HepG2 (cell line): Measurements from ENCODE around the gene C19orf73. TPM values are rescaled to one million over a fixed set of nuclear protein-coding genes. Genes with fewer than 3 reads are reported as not detected.

Experiments used
- ARNT2 ChIP-seq: sonication (generic); formaldehyde crosslinking; IDR thresholded peaks from 2 replicates; pipeline ENCODE4 v1.8.0; 2022; ENCODE audit warnings: mild to moderate bottlenecking, low read depth, missing genetic modification reagents, moderate library complexity
- HNRNPL ChIP-seq: fragments of 200-400 bp; formaldehyde crosslinking; IDR thresholded peaks from 2 replicates; pipeline ENCODE4 v1.6.1; 2017; ENCODE audit warnings: mild to moderate bottlenecking, low read depth, low read length
- HOXA3 ChIP-seq: sonication (generic); formaldehyde crosslinking; IDR thresholded peaks from 2 replicates; pipeline ENCODE4 v1.5.0; 2020; ENCODE audit warnings: missing genetic modification reagents
- NR2C2 ChIP-seq: sonication (generic); formaldehyde crosslinking; IDR thresholded peaks from 2 replicates; pipeline ENCODE4 v1.4.0; 2020; ENCODE audit warnings: missing genetic modification reagents, mild to moderate bottlenecking, moderate library complexity, borderline replicate concordance
- RBAK ChIP-seq: sonication (generic); formaldehyde crosslinking; IDR thresholded peaks from 2 replicates; pipeline ENCODE4 v1.5.1; 2020; ENCODE audit warnings: mild to moderate bottlenecking, missing genetic modification reagents
- SMC3 ChIP-seq: IDR thresholded peaks from 2 replicates; pipeline ENCODE4 v1.6.1; 2011; ENCODE audit warnings: low read length, improper control_type of control experiment
- TBX2 ChIP-seq: sonication (generic); formaldehyde crosslinking; IDR thresholded peaks from 2 replicates; pipeline ENCODE4 v1.5.0; 2020; ENCODE audit warnings: missing genetic modification reagents, mild to moderate bottlenecking, borderline replicate concordance
- ZNF232 ChIP-seq: sonication (generic); formaldehyde crosslinking; IDR thresholded peaks from 2 replicates; pipeline ENCODE4 v1.4.0; 2020; ENCODE audit warnings: missing genetic modification reagents, borderline replicate concordance
- ZNF513 ChIP-seq: sonication (generic); formaldehyde crosslinking; conservative IDR thresholded peaks from 2 replicates; pipeline ENCODE4 v1.5.0; 2020; ENCODE audit warnings: missing genetic modification reagents
- ZNF788 ChIP-seq: sonication (generic); formaldehyde crosslinking; IDR thresholded peaks from 2 replicates; pipeline ENCODE4 v1.5.0; 2020; ENCODE audit warnings: mild to moderate bottlenecking, missing genetic modification reagents, borderline replicate concordance
- polyA plus RNA-seq, 8 experiments: library from polyadenylated mRNA; depleted of rRNA in 3 of 8; stranded (reverse) in 7 of 8; unstranded in 1 of 8; fragments of >200 nt; fragmentation: Illumina TruSeq in 4 of 8; extraction: Trizol in 4 of 8; gene quantifications; 2 replicates each; pipeline versions ENCODE4 v1.2.1 to v1.2.3, GENCODE V29; 2011 to 2016; ENCODE audit warnings: low read depth in 4 of 8, missing spikeins in 1 of 8, mixed read lengths in 1 of 8; ENCODE audit not compliant: insufficient read depth in 1 of 8
- total RNA-seq, 5 experiments: library from RNA; depleted of rRNA; stranded (reverse); fragments of >200 nt; fragmentation: Illumina TruSeq; extraction: Trizol; gene quantifications; 2 replicates each; pipeline ENCODE4 v1.2.3, GENCODE V29; 2016; ENCODE audit warnings: low read depth in 1 of 5
- TF ChIP-seq, protein P1 (sequence below), 2 experiments: fragments of 450-650 bp in 1 of 2; sonication (generic) in 1 of 2; formaldehyde crosslinking in 1 of 2; IDR thresholded peaks; 2 replicates each; pipeline versions ENCODE4 v1.6.1 to v1.8.0; 2016 to 2022; ENCODE audit warnings: antibody characterized with exemption in 1 of 2, mild to moderate bottlenecking in 1 of 2, missing genetic modification reagents in 1 of 2
- TF ChIP-seq, protein P2 (sequence below): sonication (generic); formaldehyde crosslinking; IDR thresholded peaks from 2 replicates; pipeline ENCODE4 v1.5.0; 2020; ENCODE audit warnings: missing genetic modification reagents, mild to moderate bottlenecking, borderline replicate concordance
- TF ChIP-seq, protein P3 (sequence below): sonication (generic); formaldehyde crosslinking; IDR thresholded peaks from 2 replicates; pipeline ENCODE4 v1.5.0; 2020; ENCODE audit warnings: missing genetic modification reagents, mild to moderate bottlenecking, borderline replicate concordance

Gene C19orf73
- total and polyA plus RNA-seq, 2 of the 13 experiments (the other 11 are each of a cell fraction or from before 2014, with no cell fraction given) = 1.4 to 1.5 TPM

- TF ChIP-seq, protein P1, sequence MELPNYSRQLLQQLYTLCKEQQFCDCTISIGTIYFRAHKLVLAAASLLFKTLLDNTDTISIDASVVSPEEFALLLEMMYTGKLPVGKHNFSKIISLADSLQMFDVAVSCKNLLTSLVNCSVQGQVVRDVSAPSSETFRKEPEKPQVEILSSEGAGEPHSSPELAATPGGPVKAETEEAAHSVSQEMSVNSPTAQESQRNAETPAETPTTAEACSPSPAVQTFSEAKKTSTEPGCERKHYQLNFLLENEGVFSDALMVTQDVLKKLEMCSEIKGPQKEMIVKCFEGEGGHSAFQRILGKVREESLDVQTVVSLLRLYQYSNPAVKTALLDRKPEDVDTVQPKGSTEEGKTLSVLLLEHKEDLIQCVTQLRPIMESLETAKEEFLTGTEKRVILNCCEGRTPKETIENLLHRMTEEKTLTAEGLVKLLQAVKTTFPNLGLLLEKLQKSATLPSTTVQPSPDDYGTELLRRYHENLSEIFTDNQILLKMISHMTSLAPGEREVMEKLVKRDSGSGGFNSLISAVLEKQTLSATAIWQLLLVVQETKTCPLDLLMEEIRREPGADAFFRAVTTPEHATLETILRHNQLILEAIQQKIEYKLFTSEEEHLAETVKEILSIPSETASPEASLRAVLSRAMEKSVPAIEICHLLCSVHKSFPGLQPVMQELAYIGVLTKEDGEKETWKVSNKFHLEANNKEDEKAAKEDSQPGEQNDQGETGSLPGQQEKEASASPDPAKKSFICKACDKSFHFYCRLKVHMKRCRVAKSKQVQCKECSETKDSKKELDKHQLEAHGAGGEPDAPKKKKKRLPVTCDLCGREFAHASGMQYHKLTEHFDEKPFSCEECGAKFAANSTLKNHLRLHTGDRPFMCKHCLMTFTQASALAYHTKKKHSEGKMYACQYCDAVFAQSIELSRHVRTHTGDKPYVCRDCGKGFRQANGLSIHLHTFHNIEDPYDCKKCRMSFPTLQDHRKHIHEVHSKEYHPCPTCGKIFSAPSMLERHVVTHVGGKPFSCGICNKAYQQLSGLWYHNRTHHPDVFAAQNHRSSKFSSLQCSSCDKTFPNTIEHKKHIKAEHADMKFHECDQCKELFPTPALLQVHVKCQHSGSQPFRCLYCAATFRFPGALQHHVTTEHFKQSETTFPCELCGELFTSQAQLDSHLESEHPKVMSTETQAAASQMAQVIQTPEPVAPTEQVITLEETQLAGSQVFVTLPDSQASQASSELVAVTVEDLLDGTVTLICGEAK (IDR thresholded peaks at IDR 0.05) = no peak
- TF ChIP-seq, protein P1 (CRISPR knock-in tag; IDR thresholded peaks at IDR 0.05) = peak; percentile 79
- TF ChIP-seq ZNF513 (no peak), TBX2 (peak; percentile 86; the same call in 1 of the 2 replicates), NR2C2 (peak; percentile 73), ARNT2 (CRISPR knock-in tag) (peak; percentile 82), HNRNPL (0 out of 2 replicates have a peak, but pooled peaks have one; percentile 49), HOXA3 (CRISPR knock-in tag) (peak; percentile 82), ZNF232 (CRISPR knock-in tag) (peak; percentile 62; the same call in 1 of the 2 replicates), RBAK (CRISPR knock-in tag) (no peak), SMC3 (no peak), ZNF788 (CRISPR knock-in tag) (peak; percentile 56; the same call in 1 of the 2 replicates)
- TF ChIP-seq, protein P2, sequence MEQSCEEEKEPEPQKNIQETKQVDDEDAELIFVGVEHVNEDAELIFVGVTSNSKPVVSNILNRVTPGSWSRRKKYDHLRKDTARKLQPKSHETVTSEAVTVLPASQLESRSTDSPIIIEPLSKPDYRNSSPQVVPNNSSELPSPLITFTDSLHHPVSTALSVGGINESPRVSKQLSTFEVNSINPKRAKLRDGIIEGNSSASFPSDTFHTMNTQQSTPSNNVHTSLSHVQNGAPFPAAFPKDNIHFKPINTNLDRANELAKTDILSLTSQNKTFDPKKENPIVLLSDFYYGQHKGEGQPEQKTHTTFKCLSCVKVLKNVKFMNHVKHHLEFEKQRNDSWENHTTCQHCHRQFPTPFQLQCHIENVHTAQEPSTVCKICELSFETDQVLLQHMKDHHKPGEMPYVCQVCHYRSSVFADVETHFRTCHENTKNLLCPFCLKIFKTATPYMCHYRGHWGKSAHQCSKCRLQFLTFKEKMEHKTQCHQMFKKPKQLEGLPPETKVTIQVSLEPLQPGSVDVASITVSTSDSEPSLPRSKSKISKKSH = 0 out of 2 replicates have a peak, but pooled peaks have one; percentile 81
- TF ChIP-seq, protein P3, sequence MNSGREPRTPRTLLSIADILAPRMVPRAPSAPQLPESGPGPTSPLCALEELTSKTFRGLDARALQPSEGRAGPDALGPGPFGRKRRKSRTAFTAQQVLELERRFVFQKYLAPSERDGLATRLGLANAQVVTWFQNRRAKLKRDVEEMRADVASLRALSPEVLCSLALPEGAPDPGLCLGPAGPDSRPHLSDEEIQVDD (CRISPR knock-in tag) = peak; percentile 61; the same call in 1 of the 2 replicates
Measured at GRCh38 chr19:49118565-49119410, at the start of gene C19orf73 (continued).
